ENCODE measurements around the gene TCP11L2.

- TF ChIP-seq, protein P1, sequence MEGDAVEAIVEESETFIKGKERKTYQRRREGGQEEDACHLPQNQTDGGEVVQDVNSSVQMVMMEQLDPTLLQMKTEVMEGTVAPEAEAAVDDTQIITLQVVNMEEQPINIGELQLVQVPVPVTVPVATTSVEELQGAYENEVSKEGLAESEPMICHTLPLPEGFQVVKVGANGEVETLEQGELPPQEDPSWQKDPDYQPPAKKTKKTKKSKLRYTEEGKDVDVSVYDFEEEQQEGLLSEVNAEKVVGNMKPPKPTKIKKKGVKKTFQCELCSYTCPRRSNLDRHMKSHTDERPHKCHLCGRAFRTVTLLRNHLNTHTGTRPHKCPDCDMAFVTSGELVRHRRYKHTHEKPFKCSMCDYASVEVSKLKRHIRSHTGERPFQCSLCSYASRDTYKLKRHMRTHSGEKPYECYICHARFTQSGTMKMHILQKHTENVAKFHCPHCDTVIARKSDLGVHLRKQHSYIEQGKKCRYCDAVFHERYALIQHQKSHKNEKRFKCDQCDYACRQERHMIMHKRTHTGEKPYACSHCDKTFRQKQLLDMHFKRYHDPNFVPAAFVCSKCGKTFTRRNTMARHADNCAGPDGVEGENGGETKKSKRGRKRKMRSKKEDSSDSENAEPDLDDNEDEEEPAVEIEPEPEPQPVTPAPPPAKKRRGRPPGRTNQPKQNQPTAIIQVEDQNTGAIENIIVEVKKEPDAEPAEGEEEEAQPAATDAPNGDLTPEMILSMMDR (IDR thresholded peaks at IDR 0.05) = no peak
- TF ChIP-seq POLR2A (IDR thresholded peaks at IDR 0.05; ENCODE audit: low read depth) (no peak), POLR2AphosphoS5 (IDR thresholded peaks at IDR 0.05) (no peak)
Measured at GRCh38 chr12:106333010-106333409, 30.5 kb downstream of the TCP11L2 start.

Measured in esophagus muscularis mucosa (tissue), 3 donors.